Neural cell (in vitro differentiated cells): Measurements from ENCODE around the gene EGFL7.

ENCODE experiments used
- EP300 ChIP-seq: fragments of 450-650 bp; conservative IDR thresholded peaks from 2 replicates; pipeline ENCODE4 v1.6.1; 2014; ENCODE audit warnings: antibody characterized with exemption, mild to moderate bottlenecking, moderate library complexity; ENCODE audit not compliant: poor library complexity, severe bottlenecking
- EZH2 ChIP-seq: fragments of 200-600, 300-800 bp; shearing (Covaris generic), sonication (generic); IDR thresholded peaks from 2 replicates; pipeline ENCODE4 v1.6.1; 2014; ENCODE audit warnings: antibody characterized with exemption, low read length, borderline replicate concordance, mild to moderate bottlenecking; ENCODE audit not compliant: insufficient read depth, poor library complexity, severe bottlenecking
- POLR2AphosphoS5 ChIP-seq: IDR thresholded peaks from 2 replicates; pipeline ENCODE4 v1.6.1; 2012
- SMC3 ChIP-seq: fragments of 450-650 bp; conservative IDR thresholded peaks from 2 replicates; pipeline ENCODE4 v1.6.1; 2014; ENCODE audit warnings: antibody characterized with exemption, mild to moderate bottlenecking, moderate library complexity; ENCODE audit not compliant: poor library complexity
- TAF1 ChIP-seq: IDR thresholded peaks from 2 replicates; pipeline ENCODE4 v1.6.1; 2012; ENCODE audit warnings: low read depth
- TF ChIP-seq, protein P1 (sequence below): IDR thresholded peaks from 2 replicates; pipeline ENCODE4 v1.6.1; 2012; ENCODE audit warnings: borderline replicate concordance
- TF ChIP-seq, protein P2 (sequence below): fragments of 450-650 bp; IDR thresholded peaks from 2 replicates; pipeline ENCODE4 v1.5.1; 2014; ENCODE audit warnings: antibody characterized with exemption, mild to moderate bottlenecking, moderate library complexity; ENCODE audit not compliant: poor library complexity, severe bottlenecking

DNA sequence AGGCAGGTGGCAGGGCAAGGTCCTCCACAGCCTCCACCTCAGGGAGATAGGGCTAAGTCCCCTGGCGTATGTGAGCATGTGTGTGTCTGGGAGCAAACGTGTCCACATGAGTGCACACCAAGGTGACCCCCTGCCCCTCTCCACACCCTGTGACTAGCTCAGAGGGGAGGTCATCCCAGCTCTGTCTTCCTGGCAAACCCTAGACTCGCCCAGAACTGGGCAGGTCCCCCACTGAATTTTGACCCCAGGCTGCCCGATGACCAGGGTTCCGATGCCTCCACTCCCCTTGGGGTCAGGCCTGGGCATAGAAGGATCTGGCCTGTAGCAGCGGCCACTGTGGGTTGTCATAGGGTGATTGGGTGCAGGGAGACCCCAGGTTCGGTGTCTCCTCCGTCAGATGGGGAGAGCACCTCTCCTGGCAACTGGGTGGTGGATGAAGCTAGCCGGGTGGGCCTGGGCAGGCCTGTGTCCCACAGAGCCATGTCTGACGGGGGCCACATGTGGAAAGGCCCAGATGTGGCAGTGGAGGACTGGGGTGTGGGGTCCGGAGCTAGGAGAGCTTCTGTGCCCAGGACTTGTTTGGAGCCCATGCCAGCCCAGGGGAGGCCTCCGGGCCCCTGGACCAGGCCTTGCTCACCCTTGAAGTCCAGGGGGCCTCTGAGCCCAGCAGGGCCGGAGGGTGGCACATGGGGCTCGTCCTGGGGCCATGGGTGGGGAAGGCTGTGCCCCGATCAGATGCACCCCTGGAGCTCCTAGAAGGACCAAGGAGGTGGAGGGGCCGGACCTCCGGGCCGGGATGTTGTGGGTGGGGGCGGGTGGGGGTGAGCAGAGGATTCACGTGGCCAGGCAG is 55.9 kb downstream of the EGFL7 start:
- TF ChIP-seq EZH2 (no peak), EP300 (no peak), POLR2AphosphoS5 (no peak), SMC3 (no peak), TAF1 (no peak)
- TF ChIP-seq, protein P1, sequence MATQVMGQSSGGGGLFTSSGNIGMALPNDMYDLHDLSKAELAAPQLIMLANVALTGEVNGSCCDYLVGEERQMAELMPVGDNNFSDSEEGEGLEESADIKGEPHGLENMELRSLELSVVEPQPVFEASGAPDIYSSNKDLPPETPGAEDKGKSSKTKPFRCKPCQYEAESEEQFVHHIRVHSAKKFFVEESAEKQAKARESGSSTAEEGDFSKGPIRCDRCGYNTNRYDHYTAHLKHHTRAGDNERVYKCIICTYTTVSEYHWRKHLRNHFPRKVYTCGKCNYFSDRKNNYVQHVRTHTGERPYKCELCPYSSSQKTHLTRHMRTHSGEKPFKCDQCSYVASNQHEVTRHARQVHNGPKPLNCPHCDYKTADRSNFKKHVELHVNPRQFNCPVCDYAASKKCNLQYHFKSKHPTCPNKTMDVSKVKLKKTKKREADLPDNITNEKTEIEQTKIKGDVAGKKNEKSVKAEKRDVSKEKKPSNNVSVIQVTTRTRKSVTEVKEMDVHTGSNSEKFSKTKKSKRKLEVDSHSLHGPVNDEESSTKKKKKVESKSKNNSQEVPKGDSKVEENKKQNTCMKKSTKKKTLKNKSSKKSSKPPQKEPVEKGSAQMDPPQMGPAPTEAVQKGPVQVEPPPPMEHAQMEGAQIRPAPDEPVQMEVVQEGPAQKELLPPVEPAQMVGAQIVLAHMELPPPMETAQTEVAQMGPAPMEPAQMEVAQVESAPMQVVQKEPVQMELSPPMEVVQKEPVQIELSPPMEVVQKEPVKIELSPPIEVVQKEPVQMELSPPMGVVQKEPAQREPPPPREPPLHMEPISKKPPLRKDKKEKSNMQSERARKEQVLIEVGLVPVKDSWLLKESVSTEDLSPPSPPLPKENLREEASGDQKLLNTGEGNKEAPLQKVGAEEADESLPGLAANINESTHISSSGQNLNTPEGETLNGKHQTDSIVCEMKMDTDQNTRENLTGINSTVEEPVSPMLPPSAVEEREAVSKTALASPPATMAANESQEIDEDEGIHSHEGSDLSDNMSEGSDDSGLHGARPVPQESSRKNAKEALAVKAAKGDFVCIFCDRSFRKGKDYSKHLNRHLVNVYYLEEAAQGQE, result no peak
- TF ChIP-seq, protein P2, sequence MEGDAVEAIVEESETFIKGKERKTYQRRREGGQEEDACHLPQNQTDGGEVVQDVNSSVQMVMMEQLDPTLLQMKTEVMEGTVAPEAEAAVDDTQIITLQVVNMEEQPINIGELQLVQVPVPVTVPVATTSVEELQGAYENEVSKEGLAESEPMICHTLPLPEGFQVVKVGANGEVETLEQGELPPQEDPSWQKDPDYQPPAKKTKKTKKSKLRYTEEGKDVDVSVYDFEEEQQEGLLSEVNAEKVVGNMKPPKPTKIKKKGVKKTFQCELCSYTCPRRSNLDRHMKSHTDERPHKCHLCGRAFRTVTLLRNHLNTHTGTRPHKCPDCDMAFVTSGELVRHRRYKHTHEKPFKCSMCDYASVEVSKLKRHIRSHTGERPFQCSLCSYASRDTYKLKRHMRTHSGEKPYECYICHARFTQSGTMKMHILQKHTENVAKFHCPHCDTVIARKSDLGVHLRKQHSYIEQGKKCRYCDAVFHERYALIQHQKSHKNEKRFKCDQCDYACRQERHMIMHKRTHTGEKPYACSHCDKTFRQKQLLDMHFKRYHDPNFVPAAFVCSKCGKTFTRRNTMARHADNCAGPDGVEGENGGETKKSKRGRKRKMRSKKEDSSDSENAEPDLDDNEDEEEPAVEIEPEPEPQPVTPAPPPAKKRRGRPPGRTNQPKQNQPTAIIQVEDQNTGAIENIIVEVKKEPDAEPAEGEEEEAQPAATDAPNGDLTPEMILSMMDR, result no peak
